Forelimb muscle (tissue), 1 donor: Measurements from ENCODE around the gene ADARB1. TPM values are rescaled to one million over a fixed set of nuclear protein-coding genes. Genes with fewer than 3 reads are reported as not detected.

Experiments
- DNase-seq: peaks from one replicate; pipeline ENCODE4 v3.0.0-alpha.2; 2013; ENCODE audit warnings: low read depth
- polyA plus RNA-seq: library from polyadenylated mRNA; unstranded; fragments of 120-200 nt; gene quantifications from one replicate; pipeline ENCODE4 v1.2.1, GENCODE V29; 2013; ENCODE audit not compliant: insufficient read length

Gene ADARB1
- polyA plus RNA-seq, 1 donor: 27.0 TPM

DNA sequence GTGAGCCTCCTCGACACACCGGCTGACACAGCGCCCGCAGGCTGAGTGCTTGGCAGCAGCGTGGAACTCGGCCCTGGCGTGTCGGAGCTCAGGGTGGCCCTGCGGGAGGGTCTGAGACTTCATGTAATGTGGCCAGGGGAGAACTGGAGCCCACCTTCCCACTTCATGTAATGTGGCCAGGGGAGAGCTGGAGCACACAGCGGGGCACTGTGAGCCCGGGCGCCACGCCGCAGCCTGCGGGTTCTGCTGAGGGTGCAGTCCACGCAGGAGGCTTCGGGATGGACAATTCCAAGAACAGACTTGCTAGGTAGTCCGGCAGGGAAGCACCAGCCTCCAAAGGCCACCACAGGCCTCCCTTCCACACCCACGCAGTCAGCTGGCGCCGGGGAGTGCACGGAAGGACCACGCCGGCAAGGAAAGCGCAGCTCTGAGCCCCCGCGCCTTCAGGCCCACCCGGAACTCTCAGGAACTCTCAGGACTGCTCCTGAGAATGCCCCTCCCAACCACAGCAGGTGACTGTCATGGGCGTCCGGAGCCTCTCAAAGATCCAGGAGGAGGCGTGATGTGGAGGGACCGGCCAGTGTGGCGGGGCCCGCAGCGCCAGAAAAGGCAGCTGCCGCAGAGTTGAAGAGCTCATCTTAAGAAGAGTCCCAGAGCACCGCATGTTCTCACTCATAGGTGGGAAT lies 19.3 kb upstream of the ADARB1 start:
- DNase-seq: no peak

- DNase-seq: no peak
Observed at GRCh38 chr21:45055861-45056260, 18.5 kb upstream of the ADARB1 start.

DNA sequence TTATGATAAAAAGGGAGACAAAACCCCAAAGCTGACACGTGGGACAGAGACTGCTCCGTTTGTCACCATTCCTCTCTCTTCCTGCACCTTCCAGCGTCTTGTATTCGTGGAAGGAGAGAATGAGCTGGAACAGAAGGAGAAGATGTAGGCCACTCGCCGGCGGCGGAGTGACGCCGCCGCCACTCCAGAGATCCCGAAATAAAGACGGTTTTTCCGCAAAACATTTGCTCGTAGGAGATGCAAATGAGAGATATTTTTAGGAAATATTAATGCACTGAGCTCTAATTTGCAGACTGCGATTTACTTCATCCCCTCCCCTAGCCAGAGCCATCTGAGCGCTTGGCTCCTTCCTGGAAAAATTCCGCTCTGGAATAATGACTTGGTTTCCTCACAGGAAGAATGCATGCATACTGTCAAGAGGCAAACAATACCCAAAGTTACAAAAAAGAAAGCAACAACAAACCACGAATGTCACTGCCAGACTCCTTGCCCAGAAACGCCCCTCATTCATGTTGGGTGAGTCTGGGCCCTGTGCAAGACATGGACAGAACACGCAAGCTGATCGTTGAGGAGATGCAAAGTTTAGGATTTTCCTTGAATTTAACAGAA lies 18.0 kb upstream of the ADARB1 start:
- DNase-seq: no peak

- no peak for DNase-seq
Observed at GRCh38 chr21:45056917-45057560, 17.3 kb upstream of the ADARB1 start.

GRCh38 chr21:45057886-45058285 lies 16.5 kb upstream of the ADARB1 start:
- no peak for DNase-seq

DNA sequence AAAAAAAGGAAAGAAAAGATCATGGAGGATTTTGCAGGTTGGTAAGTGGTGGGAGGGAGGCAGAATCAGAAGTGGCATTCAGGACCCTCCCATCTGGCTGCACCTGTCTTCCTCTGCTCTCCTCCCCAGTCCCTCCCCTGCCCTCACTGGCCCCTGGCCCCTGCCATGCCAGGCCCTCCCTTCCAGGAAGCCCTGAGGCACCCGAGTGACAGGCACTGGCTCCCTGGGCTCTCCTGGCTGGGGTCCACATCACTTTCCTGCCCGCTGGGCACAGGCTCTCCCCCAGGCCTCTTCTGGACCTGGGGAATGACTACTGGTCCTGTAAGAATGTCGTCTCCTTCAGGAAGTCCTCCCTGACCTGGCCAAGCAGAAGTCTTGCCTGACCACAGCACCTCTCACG lies 15.3 kb upstream of the ADARB1 start:
- no peak for DNase-seq

GRCh38 chr21:45060089-45060488 lies 14.3 kb upstream of the ADARB1 start:
- DNase-seq: no peak

DNA sequence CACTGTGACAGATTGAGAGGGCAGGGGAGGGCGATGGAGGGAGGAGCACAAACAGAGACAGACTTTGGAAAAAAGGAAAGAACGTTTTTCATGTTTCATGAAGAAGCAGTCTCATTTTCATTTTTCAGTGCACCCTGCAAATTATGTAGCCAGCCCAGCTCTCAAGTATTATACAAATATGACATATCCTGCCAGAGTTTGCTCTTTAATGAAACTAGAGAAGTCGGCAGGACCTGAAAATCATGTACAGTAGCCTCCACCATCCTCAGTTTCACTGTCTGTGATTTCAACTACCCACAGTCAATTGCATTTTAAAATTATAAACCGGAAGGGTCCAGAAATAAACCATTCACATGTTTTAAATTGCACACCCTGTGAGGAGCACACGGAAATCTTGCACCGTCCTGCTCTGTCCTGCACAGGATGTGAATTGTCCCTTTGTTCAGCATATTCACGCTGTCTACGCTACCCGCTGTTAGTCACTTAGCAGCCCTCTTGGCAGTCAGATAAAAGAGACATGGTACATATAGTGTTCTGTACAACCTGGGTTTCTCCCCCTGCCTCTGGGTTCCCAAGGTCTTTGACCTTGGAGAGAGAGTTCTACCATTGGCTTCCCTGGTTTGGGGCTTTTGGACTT lies 13.6 kb upstream of the ADARB1 start:
- no peak for DNase-seq

GRCh38 chr21:45064091-45064490 lies 10.3 kb upstream of the ADARB1 start:
- no peak for DNase-seq

- DNase-seq: no peak
Observed at GRCh38 chr21:45064618-45065399, 9.6 kb upstream of the ADARB1 start.

DNA sequence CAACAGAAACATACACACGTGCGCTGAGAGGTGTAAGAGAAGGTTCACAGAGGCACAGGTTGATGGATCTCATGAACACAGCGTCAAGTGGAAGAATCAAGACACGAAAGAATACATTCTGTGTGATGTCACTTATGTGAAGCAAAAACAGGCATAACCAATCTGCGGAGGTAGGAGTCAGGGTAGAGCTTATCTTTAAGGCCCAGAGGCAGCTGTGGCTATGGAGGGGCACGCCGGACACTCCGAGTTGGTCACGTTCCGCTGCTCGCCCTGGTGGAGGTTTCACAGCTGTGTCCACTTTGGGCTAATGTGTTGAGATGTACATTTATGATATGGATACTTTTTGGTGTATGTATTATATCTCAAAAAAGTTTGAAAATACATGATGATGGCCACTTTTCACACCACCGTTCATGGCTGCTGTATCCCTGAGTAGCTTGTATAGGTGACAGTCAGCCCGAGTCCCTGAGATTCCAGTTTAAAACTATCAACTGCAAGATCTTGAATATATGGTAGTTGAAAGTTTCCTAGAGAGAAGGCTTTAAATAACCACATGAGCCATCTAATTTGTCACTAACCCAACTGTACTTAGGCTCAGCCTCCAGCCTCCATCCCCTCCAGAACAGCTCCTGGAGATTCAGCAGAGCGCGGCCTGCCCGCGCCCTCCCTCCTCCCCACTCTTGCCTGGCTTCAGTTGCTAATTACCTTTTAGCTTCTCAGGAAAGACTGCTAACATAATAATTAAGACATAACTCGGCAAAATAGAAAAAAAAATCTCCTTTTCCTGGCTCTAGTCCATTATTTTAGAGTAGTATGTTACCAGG lies 6.7 kb upstream of the ADARB1 start:
- no peak for DNase-seq

GRCh38 chr21:45069085-45069484 lies 5.3 kb upstream of the ADARB1 start:
- DNase-seq: no peak

- no peak for DNase-seq
Observed at GRCh38 chr21:45069711-45070110, 4.7 kb upstream of the ADARB1 start.

DNA sequence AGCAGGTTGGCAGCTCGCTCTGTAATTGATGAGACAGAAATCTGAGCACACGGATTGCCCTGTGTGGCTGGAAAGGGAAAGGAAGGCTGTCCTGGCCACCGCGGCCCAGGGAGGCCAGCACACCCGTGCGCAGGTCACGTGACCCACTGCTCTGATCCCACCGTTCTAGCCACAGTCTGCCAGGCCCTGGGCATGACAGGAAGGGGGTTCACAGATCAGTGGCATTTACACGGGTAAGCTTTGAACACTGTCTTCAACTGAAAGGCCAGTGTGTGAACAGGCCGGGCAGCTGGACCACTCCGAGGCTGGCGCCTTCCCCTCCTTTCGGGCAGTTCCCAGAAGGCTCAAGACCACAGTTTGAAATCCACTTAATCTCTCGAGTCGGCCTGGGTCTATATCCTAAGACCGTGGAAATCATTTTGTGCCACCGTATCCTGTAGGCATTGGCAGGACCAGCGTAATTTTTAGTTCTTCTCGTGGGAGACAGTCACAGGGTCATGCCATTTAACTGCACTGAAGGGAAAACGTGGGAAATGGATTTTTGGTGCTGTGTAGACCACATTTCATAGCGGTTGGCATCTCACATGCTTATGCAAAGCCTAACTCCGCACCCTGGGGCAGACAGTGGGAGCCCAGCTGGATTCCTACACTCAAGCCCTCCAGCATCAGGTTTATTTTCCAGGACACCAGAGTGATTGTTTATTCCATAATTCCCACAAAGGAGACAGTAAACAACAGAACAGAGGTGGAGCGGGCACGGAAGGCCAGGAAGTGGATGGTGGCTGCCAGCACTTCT lies 3.1 kb upstream of the ADARB1 start:
- DNase-seq: no peak

GRCh38 chr21:45071874-45072737 lies 2.3 kb upstream of the ADARB1 start:
- DNase-seq: no peak

DNA sequence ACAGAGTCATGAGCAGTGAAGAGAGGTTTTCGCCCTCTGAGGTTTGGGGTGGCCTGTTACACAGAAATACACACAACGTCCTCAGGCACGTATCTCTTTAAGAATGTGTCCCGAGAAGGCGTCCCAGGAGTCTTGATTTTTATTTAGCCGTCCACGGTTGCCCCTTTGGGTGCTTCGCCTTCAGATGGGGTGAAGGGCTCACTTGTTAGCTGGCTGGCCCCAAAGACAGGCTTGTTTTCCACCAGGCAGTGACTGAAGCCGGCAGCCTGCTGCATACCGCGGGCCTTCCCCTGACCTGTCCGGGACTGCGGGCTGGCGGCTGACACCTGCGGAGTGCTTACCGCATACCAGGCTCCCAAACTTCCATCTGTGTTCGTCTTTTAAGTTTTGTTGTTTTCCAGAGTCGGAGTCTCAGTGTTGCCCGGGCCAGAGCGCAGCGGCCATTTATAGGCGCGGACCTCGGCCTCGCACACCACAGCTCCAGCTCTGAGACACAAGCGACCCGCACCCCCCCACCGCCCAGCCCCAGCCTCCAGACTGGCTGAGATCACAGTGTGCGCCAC lies 1.6 kb upstream of the ADARB1 start:
- no peak for DNase-seq

DNA sequence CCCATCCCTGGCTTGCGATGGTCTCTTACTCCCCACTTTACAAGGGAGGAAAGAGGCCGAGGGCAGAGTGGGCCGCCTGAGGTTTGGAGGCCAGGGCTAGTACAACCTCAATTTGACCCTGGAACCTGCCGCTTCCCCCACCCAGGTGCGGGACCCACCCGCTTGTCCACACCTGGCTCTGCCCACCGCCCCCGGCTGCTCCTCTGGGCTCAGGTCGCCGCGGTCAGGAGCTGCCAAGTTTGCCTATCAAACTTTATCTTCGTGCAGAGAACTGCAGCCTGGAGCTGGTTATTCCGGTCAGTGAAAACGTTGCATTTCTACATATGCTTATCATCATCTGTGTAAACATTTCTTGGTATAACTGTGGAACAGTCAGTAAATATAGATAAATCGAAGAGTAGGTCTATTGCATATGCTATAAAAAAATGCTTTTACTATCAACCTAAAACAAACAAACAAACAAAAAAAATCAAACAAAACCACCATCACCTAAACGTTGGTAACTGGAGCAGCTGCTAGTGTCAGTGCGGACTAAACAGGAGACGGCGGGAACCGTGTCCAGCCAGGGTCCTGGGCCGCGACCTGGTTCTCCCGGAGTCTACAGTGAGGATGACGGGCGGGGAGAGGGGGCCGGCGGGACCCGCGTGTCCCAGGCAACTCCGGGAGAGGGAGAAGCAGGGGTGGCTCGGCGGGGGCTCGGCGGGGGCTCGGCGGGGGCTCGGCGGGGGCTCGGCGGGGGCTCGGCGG lies 906 bp upstream of the ADARB1 start:
- no peak for DNase-seq
